Fibroblast of skin of abdomen (primary cell): Measurements from ENCODE around the gene FBXW11.
A peak's percentile ranks its signal among the peaks of the same experiment; 100 is the strongest.
"Not testable (repeated sequence)": the region's sequence is repeated elsewhere in the genome, so short reads cannot be mapped to it uniquely, and the experiment has no call there.

Experiments used
- DNase-seq: peaks from one replicate; pipeline ENCODE4 v3.0.0-alpha.2; 2013

FBXW11 gene

DNA sequence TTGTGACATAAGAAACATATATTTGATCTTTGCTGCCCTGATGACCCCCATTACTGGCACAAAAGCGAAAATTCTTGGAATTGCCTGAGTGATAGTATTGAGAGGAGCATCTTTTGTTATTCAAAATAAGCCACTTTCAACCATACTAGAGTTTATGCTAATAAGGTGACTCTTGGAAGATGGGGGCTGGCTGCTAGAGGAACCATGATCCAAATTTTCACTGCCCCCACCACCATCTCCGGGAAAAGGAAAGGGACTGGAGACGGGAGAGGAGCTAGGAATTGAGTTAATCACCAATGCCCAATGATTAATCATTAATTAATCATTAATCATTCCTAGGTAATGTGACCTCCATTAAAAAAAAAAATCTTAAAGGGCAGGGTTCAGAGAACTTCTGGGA is 25.6 kb downstream of the FBXW11 start:
- no peak for DNase-seq

DNA sequence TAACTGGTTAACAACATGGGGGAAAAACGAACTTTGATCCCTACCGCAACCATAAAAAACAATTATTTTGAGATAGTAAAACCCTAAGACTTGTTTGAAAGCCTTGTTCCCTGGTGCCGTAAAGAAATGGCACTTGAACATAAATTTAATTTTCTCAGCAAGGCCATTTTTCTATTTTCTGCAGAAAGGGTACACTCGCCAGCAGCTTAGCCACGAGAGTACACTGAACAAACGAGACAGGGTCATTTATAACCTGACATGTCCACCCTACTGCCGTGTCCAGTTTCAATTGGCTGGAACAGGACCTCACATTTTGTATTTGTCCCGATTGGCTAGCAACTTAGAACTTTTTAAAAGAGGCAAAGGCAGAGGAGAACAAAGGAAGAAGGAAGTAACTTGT is 26.8 kb downstream of the FBXW11 start:
- no peak for DNase-seq

DNA sequence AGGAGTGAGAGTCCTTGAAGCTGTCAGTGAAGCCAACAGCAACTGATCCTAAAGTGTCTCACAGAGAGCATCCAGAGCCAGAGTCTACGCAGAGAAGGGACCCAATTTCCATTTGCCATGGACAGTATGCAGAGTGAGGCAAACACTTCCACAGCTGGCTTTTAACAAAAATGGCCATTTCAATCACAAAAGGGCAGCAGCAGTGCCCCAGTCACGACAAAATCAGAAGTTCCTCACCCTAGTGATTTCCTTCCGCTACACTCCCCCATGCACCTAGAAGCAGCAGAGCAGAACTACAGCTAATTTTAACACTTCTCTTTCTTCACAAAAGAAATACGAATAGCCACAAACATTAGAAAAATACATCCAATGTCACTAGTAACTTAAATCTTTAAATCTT is 27.9 kb downstream of the FBXW11 start:
- DNase-seq = no peak

DNA sequence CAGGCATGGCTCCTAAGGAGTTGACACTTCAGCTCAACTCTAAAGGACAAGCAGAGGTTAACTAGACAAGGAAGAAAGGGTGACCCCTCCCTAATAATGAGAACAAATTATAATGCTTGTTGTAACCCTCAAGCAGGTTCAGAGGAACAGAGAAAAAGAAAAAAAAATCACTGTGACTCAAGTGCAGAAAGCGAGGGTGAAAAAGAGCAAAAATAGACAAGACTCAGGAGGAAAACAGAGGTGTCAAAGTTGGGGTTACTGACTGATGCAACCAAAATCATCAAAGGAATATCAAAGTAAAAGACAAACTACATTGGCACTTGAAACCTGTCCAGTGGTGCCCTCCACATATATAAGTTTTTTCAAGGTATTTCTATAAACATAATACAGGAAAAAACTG is 28.4 kb downstream of the FBXW11 start:
- DNase-seq = no peak

DNA sequence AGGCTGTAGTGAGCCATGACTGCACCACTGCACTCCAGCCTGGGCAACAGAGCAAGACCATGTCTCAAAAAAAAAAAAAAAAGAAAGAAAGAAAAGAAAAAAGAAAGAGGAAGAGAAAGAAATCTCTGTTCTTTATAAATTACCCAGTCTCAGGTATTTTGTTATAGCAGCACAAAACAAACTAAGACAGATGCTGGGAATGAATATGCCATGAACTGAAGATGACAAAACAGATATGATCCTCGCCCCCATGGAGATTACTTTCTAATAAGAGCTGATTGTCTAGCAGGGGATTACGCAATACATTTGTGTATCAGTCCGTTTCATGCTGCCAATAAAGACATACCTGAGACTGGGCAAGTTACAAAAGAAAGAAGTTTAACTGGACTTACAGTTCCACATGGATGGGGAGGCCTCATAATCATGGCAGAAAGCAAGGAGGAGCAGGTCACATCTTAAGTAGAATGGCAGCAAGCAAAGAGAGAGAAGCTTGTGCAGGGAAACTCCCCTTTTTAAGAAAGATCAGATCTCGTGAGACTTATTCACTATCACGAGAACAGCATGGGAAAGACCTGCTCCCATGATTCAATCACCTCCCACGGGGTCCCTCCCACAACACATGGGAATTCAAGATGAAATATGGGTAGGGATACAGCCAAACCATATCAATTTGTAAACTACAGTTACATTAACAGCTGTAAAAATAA is 29.0 kb downstream of the FBXW11 start:
- DNase-seq = not testable (repeated sequence)

DNA sequence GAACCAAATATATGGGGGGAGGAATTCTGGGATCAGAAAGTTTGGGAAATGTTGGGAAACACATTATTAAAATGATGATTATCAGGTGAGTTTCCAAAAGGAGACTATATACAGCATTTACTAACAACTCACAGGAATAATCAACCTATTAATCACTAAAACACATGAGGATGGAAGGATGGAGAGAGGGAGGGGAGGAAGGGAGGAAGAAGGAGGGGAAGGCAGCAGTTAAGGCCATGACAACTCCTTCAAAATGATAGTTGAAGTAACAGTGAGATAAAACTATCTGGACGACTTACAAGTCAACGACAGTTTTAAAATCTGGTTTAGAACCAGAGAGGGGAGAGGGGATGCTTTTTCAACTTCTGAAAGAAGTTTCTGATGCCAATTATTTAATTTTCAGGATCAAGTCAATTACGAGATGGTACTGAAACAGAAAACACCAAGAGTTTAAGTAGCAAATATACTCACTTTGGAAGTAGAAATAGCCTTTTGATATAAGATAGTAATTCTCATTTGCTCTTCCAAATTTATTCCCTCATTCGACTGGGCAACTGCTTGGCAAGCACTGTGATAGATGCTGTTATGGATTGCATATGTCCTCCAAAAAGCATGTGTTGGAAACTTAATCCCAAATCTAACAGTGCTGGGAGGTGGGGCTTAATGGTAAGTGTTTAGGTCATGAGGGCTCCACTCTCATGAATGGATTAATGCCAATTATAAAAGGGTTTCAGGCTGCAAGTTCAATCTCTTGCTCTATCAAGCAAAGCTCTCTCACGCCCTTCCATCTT is 30.4 kb downstream of the FBXW11 start:
- DNase-seq = no peak

DNA sequence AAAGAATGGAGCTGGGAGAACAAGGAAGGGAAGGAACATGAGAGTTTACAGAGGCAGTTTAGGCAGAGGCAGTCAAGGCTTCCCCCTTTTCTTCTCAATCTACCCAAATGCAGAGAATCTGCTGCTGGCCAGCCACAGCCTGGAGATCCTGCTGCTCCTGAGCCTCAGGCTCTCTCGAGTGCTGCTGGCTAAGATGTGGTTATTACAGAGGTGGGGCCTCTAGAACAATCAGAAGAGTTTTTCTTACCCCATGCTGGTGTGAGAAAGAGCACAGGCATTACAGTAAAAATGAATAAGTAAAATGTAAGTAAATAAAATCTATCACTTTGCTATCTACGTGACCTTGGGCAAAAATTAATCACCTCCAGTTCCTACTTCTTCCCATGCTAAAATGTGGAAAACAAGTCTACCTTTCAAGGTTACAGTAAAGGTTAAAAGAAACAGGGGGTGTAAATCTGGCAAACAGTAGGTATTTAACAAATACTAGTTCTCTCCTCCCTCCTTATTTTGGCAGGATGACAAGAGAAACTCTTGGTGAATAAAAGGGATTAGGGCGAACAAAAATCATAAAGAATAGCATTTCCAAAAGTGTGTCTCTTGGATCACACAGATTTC is 31.1 kb downstream of the FBXW11 start:
- DNase-seq = peak; percentile 29

DNA sequence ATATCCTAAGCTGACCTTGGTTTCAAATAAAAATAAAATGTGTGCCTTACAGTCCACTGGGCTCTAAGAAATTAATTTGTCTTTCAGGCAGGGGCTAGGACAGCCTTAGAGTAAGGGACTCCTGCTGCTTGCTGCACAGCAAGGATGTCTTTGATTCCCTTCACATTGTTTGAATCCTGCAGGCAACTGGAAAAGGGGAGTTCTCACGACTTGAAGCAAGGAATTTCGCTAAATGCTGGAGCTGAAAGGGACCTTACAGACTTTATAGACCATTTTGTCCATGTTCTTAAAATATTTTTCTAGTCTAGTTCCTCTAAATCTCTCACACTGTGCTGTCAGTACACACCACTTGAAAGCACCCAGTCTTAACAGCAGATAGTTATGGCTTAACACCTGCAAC is 35.6 kb downstream of the FBXW11 start:
- DNase-seq = no peak

DNA sequence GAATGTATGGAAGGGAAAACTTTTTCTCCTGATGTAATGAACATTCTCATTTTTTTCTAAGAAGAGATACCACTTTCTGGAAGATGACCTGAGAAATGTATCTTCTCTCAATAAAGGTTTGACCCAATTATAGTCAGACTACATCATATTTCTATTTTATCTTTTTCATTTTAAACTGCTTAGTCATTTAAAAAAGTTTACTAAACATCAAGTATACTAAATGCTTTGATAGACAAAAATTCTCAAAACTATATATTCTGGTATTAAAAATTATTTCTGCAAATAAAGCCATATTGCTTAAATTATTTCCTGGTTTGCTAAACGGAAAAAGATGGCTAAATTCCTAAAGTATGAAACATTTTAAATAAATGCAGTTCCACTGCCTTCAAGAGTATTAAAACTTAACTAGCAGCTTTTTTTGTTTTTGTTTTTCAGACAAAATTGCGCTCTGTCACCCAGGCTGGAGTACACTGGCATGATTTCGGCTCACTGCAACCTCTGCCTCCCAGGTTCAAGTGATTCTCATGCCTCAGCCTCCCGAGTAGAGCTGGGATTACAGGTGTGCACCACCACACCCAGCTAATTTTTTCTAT is 37.1 kb downstream of the FBXW11 start:
- peak; percentile 23 for DNase-seq

DNA sequence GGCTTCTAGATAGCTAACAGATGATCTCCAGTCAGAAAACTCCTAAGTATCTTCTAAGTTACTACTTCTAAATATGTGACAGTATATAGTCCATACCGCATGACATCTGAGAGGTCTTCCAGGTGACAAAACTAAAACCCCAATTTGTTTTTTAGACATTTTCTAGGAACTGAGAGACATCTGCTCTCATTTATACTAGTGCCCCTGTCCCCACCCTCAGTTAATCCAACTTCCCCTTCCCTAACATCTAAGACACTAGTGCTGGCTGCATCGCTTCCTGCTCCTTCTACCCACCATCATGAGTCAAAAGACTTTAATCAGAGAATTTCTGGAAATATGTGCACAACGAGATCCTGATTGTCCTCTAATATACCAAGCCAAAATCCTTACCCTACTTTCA is 37.9 kb downstream of the FBXW11 start:
- no peak for DNase-seq

DNA sequence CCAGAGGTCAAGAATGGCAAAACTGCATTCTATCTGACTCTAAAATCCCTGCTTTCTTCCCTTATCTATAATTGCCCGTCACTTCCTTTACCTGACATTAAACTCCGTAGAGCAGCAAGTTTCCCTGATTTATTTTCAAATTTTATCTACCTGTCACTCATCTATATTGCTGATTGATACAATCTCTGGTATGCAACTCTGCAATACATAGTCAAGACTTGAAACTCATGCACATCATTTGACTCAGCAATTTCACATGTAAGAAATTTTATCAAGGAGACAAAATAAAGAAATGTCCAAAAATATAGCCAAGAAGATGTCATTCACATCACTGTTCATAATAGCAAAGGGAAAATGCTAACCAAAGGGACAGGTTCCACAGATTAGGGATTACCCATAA is 39.5 kb downstream of the FBXW11 start:
- no peak for DNase-seq

DNA sequence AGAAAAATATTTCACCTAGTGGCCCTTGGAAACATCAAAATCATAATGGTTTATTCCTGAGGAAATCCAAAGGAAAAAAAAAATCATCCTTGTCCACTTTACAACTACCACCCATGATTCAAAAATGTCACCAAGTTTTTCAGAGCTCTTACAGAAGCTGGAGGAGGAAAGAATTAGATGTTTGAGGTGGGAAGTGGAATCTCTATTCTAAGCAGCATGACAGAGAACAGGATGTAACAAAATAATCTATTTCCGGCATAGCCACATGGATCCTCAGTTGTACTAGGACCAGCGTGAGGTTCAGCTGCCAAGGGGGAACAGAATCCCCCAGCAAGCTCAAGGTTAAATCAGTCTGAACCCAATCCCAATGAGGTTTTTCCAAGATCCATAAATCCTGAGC is 40.2 kb downstream of the FBXW11 start:
- DNase-seq = peak; percentile 21

DNA sequence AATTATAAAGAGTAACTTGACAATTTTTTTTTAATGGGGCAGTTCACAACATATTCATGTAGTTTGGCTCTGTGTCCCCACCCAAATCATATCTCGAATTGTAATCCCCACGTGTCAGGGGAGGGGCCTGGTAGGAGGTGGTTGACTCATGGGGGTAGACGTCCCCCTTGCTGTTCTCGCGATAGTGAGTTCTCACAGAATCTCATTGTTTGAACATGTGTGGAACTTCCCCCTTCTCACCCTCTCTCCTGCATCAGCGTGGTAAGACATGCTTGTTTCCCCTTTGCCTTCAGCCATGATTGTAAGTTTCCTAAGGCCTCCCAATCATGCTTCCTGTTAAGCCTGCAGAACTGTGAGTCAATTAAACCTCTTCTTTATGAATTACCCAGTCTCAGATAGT is 40.7 kb downstream of the FBXW11 start:
- no peak for DNase-seq

DNA sequence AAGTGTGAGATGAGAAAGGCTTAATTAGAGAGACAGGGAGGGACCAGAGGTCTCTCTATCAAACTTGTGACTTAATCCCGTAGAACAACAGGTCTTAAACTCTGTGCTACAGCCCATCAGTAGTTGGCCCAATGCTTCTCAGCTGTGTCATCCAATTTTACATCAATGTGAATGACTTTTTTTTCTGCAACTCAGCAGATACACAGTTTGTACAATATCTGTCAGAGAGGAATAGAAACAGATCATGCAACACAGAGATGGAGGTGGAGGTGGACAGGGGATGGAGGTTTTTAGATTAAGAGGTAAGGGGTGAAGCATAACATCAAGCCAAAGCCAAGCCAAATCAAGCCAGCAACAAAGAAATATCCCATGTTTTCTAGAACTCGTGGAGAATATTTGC is 43.0 kb downstream of the FBXW11 start:
- no peak for DNase-seq

DNA sequence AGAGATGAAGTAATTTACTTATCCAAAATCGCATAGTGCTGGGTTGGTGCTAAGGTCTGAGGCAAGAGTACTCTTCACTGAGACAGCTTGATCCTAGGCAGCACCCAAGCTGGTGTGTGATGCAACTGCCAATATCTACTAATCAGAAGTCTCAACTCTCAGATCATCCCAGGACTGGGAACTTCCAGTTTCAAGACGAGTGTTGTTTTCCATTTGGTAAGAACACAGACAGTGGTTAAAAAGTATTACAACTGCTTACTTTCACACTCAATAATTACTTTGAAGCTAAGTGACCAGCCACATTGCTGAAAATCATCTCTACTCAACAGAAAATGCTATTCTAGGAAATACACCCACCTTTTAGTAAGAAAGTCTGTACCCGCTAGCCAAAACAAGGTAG is 45.3 kb downstream of the FBXW11 start:
- no peak for DNase-seq

DNA sequence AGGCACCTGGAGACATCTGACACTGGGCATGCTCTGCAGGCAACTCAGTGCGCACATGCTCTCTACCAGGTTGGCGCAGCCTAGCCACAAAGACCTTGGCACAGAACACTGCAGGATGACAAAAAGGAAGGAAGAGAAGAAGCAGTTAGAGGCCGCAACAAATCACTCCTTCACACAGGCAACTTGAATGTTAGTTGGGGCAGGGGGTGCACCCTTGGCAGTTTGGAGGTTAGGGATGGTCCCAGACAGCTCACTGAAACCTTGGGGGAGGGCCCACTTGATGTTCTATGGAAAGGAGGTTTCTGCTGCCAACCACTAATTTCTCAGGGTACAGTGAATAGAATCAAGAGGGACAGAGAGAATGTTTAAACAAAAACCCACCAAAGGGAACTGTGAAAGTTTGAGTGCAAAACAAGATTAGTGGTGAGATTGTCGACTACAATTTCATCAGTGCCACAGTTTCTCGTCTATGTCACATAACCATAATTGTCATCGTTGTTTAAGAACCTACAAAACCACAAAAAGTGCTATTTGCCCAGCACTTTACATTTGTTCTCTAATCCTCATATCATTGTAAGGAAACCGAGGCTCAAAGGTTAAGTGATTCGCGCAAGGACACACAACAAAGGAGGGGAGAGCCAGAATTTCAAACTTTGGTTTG is 48.7 kb downstream of the FBXW11 start:
- DNase-seq = no peak

DNA sequence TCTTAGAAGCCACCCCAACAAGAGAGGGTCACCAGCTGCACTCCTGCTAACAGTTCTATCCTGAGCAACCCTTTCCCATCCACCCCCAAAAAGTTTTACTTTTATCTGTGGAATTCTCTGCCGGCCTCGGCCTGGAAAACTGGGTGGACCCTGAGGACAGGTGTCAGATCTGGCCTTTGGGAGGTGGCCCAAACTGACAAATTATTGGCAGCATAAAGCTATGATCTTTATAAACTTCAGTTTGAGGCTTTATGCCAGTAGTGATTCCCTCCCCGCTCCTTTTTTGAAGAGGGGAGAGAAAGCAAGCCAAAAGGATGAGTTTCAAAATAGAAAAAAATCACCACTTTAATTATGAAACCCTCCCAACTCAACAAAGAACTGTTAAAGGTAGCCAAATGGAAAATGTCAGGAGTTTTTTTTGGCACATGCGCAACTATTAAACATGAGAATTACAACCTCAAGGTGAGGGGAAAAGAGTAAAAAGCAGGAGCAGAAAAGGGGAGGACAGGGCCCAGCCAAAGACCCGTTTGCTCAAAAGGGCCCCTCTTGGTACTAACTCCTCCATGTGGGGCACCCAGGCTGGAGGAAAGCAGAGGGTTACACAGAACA is 49.4 kb downstream of the FBXW11 start:
- DNase-seq = no peak

DNA sequence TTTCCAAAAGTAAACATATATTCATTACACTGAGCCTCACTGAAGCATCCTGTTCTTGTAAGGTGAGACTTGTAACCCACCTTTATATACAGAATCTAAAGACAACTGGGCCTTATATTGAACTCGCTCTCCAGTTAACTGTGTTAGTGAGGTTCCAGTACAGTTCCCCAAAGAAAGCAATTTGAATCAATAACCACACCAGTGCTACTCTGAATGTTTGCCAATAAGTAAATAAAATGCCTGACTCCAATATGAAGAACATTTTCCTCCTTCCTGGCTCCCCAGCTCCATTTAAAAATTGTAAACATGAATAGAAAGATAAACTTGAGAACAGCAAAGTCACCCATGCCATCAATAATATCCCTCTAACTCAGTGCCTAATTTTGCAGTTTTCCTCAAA is 50.1 kb downstream of the FBXW11 start:
- no peak for DNase-seq

DNA sequence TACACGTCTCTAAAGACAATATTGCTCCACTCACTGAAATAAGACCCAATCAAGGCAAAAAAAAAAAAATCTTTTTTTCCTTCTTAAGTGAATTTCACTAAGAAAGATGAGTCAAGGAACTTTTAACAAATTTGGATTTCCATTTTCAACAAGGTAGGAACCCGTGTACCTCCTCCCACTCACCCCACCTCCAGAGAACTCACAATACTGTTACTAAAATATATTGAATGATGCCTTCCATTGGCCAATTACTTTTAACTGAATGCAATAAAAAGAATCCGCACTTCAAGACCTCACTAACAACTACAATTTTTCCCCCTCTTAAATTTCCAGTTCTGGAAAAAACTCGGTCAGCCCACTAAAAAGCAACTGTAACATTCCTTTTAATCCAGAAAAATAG is 50.7 kb downstream of the FBXW11 start:
- DNase-seq = no peak

DNA sequence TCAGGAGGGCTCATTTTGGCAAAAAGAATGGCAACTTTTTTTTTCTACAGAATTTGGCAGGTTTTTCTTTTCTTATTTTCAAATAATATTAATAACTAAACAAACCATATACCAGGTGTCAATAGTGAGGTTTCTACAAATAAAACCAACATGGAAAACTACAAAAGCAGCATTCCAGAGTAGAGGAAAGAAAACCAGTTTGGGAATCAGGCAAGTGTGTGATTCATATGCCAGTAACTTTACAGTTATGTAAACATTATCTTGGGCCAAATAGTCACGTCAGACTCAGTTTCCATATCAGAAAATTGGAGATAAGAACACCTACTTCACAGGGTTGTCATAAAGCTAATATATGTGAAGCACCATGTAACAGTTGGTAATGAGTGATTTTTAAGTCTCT is 51.7 kb downstream of the FBXW11 start:
- peak; percentile 21 for DNase-seq

DNA sequence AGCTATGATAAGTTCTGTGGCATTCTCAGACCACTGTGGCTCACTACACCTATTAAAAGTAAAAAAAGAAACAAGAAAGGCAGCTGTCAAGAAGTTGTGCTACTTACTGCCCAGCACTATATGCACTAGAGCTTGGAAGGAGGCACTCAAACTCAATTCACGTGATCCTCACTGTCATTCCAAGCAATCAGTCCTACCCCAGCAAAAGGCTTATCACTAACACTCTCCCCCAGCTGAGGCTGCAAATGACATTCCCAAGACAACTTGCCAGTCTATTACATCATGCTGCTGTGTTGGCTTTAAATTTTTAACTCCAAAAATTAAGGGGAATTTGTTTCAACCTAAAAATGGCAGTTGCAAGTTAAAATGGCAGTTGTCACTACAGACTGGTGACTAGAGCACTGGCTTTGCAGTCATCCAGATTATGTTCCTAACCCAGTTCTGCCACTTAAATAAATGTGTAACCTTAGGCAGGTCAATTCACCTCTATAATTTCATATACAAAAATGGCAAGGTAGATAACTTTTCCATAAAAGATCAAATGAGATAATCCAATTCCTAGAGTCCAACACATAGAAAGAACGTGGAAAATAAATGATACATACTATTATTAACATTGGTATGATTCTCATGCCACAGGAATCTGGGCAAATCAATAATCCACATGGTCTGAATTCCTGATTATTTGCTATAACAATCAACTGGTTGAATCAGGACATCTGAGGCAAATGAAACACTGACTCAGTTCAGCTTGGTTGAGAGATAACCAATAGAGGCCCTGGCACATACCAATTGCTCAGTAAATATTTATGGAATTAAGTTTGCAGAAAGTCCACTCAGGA is 52.4 kb downstream of the FBXW11 start:
- peak; percentile 73 for DNase-seq

DNA sequence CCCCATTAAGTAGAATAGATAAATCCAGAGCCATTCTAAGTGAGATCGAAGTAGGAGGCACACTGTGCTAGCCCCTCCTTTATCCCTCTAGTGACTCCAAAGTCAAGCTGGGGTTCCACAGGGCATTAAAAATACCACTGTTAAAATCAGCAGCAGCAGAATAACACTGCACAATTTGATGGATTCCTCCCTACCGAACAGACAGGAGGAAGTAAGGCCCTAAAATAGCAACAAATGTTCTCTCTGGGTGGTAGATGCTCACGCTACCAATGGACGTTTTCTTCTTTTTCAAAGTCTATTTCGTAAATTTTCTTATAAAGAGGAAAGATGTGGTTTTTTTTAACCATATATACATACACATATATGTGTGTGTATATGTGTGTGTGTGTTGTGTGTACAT is 54.4 kb downstream of the FBXW11 start:
- DNase-seq = no peak
